Measurements from ENCODE around the gene FYN. TPM values are rescaled to one million over a fixed set of nuclear protein-coding genes. Genes with fewer than 3 reads are reported as not detected.
A peak's percentile ranks its signal among the peaks of the same experiment; 100 is the strongest.

Gene FYN
- total and polyA plus RNA-seq, 9 of the 15 experiments (the other 6 are each of a cell fraction or from before 2014, with no cell fraction given) = 2.9 to 22.1 (median 11.4) TPM

DNA sequence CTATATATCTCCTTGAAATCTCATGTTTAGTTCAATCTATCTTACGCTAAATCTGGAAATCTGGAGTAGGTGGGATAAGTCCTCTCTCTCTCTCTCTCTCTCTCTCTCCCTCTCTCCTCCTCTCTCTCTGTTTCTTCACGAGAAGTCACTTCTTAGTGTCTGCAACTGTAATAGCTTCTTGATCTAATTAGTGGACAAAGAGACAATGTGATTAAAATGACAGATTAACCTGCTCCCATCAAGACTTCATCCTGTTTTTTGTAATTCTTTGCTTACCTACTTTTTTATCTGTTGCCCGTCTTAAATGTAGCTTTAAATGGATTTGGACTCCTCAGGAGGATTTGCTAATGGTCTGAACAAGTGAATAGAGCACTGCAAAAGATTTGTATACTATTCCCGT lies 2.5 kb upstream of the FYN start:
- no peaks in the 10 kb centered on the region for H3K36me3 ChIP-seq (ENCODE audit: control insufficient read depth, insufficient read depth, low read length)
- POLR2A ChIA-PET = no interaction called here
- H3K9me1 ChIP-seq (ENCODE audit: control insufficient read depth, insufficient read depth, low read length) = no peaks in the 10 kb centered on the region
- ATAC-seq (no peak), FAIRE-seq (no peak), DNase-seq (ENCODE audit: extremely low read depth in 1 of 4, low spot score in 3 of 4) (no peak)
- 0% methylated on average over 4 of the region's 4 CpGs for WGBS (ENCODE audit: insufficient coverage, low coverage, missing lambda C conversion rate)
- peaks cover 19 to 20% of the 10 kb centered on the region in 2 experiments; a peak in 4 of 5 replicates for H3K4me1 ChIP-seq (replicated peaks in 1 of 2; ENCODE audit: control insufficient read depth in 2 of 2, insufficient read depth in 2 of 2, low read length in 2 of 2)
- no peak overlapping the region for H3K27ac ChIP-seq (ENCODE audit: extremely low read depth, low read depth, low read length)
- no peaks in the 10 kb centered on the region for H3K9me3 ChIP-seq (replicated peaks; ENCODE audit: control insufficient read depth, insufficient read depth, low read depth, low read length)
- in situ Hi-C loops (cut with MboI) = no loop called here
- intact Hi-C loops (cut with micrococcal nuclease) = no loop called here
- H3K4me3 ChIP-seq = no peak overlapping the region
- H3K4me2 ChIP-seq (ENCODE audit: insufficient read depth, low read length) = no peak overlapping the region
- TF ChIP-seq, protein P1, sequence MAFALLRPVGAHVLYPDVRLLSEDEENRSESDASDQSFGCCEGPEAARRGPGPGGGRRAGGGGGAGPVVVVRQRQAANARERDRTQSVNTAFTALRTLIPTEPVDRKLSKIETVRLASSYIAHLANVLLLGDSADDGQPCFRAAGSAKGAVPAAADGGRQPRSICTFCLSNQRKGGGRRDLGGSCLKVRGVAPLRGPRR (CRISPR knock-in tag; IDR thresholded peaks at IDR 0.05) = no peak
- TF ChIP-seq ZNF311 (CRISPR knock-in tag; IDR thresholded peaks at IDR 0.05) (no peak), HNRNPUL1 (IDR thresholded peaks at IDR 0.05; ENCODE audit: low read length) (no peak), RBM39 (optimal IDR thresholded peaks at IDR 0.05; ENCODE audit: low read depth, low read length) (no peak), KHSRP (IDR thresholded peaks at IDR 0.05) (no peak), SETDB1 (IDR thresholded peaks at IDR 0.05; ENCODE audit: low read length) (no peak)
- no TSS peak for BruUV-seq (replicated peaks)
- H3K79me2 ChIP-seq (ENCODE audit: control insufficient read depth, insufficient read depth, low read length) = no peaks in the 10 kb centered on the region
- no peak overlapping the region for H2AFZ ChIP-seq (ENCODE audit: low read depth, low read length)
- no peak overlapping the region for H3K9ac ChIP-seq (ENCODE audit: insufficient read depth in 1 of 2, low read depth in 2 of 2, low read length in 2 of 2)
- H3K27me3 ChIP-seq (ENCODE audit: control insufficient read depth in 2 of 2, insufficient read depth in 2 of 2, low read length in 2 of 2) = peaks cover 5 to 9% of the 10 kb centered on the region in 2 experiments; a peak in 3 of 5 replicates
- CTCF ChIA-PET (ENCODE audit: low intra/inter-chr PET ratio) = no interaction called here
- H4K20me1 ChIP-seq (replicated peaks; ENCODE audit: control insufficient read depth, insufficient read depth, low read length) = 0 out of 2 replicates have a peak, but pooled peaks cover 2% of the 10 kb centered on the region

DNA sequence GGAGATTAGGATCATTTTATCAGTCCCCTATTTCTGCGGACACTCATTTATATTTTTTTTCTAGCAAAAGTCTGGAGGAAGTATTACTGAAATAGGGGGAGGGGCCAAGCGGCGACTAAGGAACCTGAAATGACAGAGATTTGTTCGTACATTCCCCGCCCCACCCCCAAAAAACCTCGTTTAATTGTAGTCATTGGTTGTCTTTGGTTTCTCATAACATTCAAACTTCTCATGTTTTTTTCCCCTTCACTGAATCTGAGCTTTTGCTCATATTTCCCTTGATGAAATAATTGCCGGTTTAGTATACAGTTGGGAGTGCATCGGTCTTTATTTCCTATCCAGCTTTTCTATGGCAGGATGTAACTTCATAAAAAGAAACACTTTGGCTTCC lies 768 bp upstream of the FYN start:
- H3K27me3 ChIP-seq (ENCODE audit: control insufficient read depth in 2 of 2, insufficient read depth in 2 of 2, low read length in 2 of 2) = peaks cover 5 to 9% of the 10 kb centered on the region in 2 experiments; a peak in 3 of 5 replicates
- H3K36me3 ChIP-seq (ENCODE audit: control insufficient read depth, insufficient read depth, low read length) = no peaks in the 10 kb centered on the region
- H4K20me1 ChIP-seq (replicated peaks; ENCODE audit: control insufficient read depth, insufficient read depth, low read length) = 0 out of 2 replicates have a peak, but pooled peaks cover 2% of the 10 kb centered on the region
- H3K4me3 ChIP-seq = peak overlapping the region; percentile 58; the same call in 1 of the 2 replicates
- BruUV-seq (replicated peaks) = no TSS peak
- H3K4me2 ChIP-seq (ENCODE audit: insufficient read depth, low read length) = peak overlapping the region; percentile 90
- no peaks in the 10 kb centered on the region for H3K9me1 ChIP-seq (ENCODE audit: control insufficient read depth, insufficient read depth, low read length)
- no peak overlapping the region for H3K27ac ChIP-seq (ENCODE audit: extremely low read depth, low read depth, low read length)
- WGBS (ENCODE audit: insufficient coverage, low coverage, missing lambda C conversion rate) = 5% methylated on average over 8 of the region's 8 CpGs
- DNase-seq (ENCODE audit: extremely low read depth in 1 of 4, low spot score in 3 of 4) (no peak), ATAC-seq (no peak), FAIRE-seq (no peak)
- H3K79me2 ChIP-seq (ENCODE audit: control insufficient read depth, insufficient read depth, low read length) = no peaks in the 10 kb centered on the region
- peak overlapping the region; percentile 96; the same call in 1 of the 2 replicates for H2AFZ ChIP-seq (ENCODE audit: low read depth, low read length)
- no peak overlapping the region for H3K9ac ChIP-seq (ENCODE audit: insufficient read depth in 1 of 2, low read depth in 2 of 2, low read length in 2 of 2)
- H3K9me3 ChIP-seq (replicated peaks; ENCODE audit: control insufficient read depth, insufficient read depth, low read depth, low read length) = no peaks in the 10 kb centered on the region
- H3K4me1 ChIP-seq (replicated peaks in 1 of 2; ENCODE audit: control insufficient read depth in 2 of 2, insufficient read depth in 2 of 2, low read length in 2 of 2) = peaks cover 20 to 30% of the 10 kb centered on the region in 2 experiments
- in situ Hi-C loops (cut with MboI) (no loop called here), intact Hi-C loops (cut with micrococcal nuclease) (loop anchor here (5.0 kb wide), 3 partner anchors 72 to 168 kb away; no protein-coding TSS in a partner anchor)
- CTCF ChIA-PET (ENCODE audit: low intra/inter-chr PET ratio) = no interaction called here
- peak; percentile 9; the same call in 1 of the 2 replicates for TF ChIP-seq PHF21A (IDR thresholded peaks at IDR 0.05; ENCODE audit: borderline replicate concordance, low read depth)
- TF ChIP-seq CTBP1 (IDR thresholded peaks at IDR 0.05; ENCODE audit: borderline replicate concordance) = no peak
- POLR2A ChIA-PET = no interaction called here

Data from K562 (cell line).